ENCODE data around the gene RBBP7. TPM values are rescaled to one million over a fixed set of nuclear protein-coding genes. Genes with fewer than 3 reads are reported as not detected.
A peak's percentile ranks its signal among the peaks of the same experiment; 100 is the strongest.

The RBBP7 gene
- total RNA-seq (2016; rRNA removed; fragmentation: Illumina TruSeq; extraction: Trizol) (145 and 193 TPM in 2 replicates), polyA plus RNA-seq (2011; rRNA removed) (80.1 and 89.5 TPM in 2 replicates), polyA minus RNA-seq (2011; rRNA and poly(A)+ RNA removed; ENCODE audit: low replicate concordance) (67.0 and 365 TPM in 2 replicates), Bru-seq, nascent RNA (percentile 86 among the genes with signal in this experiment), BruChase-seq, experiment 1, labeled RNA remaining after a 6-hour chase (percentile 88 among the genes with signal in this experiment), BruChase-seq, experiment 2, labeled RNA remaining after a 2-hour chase (percentile 87 among the genes with signal in this experiment)
- total RNA-seq (2016; cell fraction: cytosol; rRNA removed; fragmentation: Illumina TruSeq; extraction: Trizol; ENCODE audit: low read depth): 57.4 and 66.6 TPM in 2 replicates
- 156 and 189 TPM in 2 replicates for total RNA-seq (2016; cell fraction: insoluble cytoplasmic fraction; rRNA removed; fragmentation: Illumina TruSeq; extraction: Trizol)
- total RNA-seq (2016; cell fraction: membrane; rRNA removed; fragmentation: Illumina TruSeq; extraction: Trizol): 80.3 and 86.8 TPM in 2 replicates
- total RNA-seq (2016; cell fraction: nucleus; rRNA removed; fragmentation: Illumina TruSeq; extraction: Trizol): 80.6 and 89.8 TPM in 2 replicates
- 53.0 and 73.9 TPM in 2 replicates for polyA plus RNA-seq (2011; cell fraction: cytosol; rRNA removed)
- polyA plus RNA-seq (2011; cell fraction: nucleus; rRNA removed): 52.9 and 88.1 TPM in 2 replicates
- polyA plus RNA-seq (2012): 92.8 and 105 TPM in 2 replicates
- 39.1 and 41.4 TPM in 2 replicates for polyA plus RNA-seq (2016; cell fraction: cytosol; fragmentation: Illumina TruSeq; extraction: Trizol; ENCODE audit: low read depth)
- polyA plus RNA-seq (2016; cell fraction: insoluble cytoplasmic fraction; fragmentation: Illumina TruSeq; extraction: Trizol; ENCODE audit: low read depth): 192 and 194 TPM in 2 replicates
- 60.3 and 64.4 TPM in 2 replicates for polyA plus RNA-seq (2016; cell fraction: membrane; fragmentation: Illumina TruSeq; extraction: Trizol; ENCODE audit: low read depth)
- polyA plus RNA-seq (2016; cell fraction: nucleus; fragmentation: Illumina TruSeq; extraction: Trizol; ENCODE audit: insufficient read depth, low read depth): 149 and 156 TPM in 2 replicates
- 38.9 and 41.2 TPM in 2 replicates for polyA minus RNA-seq (2011; cell fraction: cytosol; rRNA and poly(A)+ RNA removed)
- 47.3 and 54.2 TPM in 2 replicates for polyA minus RNA-seq (2011; cell fraction: nucleus; rRNA and poly(A)+ RNA removed)
- long read RNA-seq, experiment 1, transcript RBBP7-202 (12 exons, 2,036 nt): minor isoform, 26 of 162 reads
- long read RNA-seq, experiment 1, transcript RBBP7-203 (12 exons, 2,333 nt): major isoform, 111 of 162 reads
- long read RNA-seq, experiment 1, partial matches to known transcripts: 8 of 162 reads
- long read RNA-seq, experiment 1, other reads (novel, unspliced or antisense): 14 of 162 reads
- long read RNA-seq, experiment 2, transcript RBBP7-202 (12 exons, 2,036 nt): minor isoform, 26 of 169 reads
- long read RNA-seq, experiment 2, transcript RBBP7-203 (12 exons, 2,333 nt): major isoform, 103 of 169 reads
- long read RNA-seq, experiment 2, partial matches to known transcripts: 19 of 169 reads
- long read RNA-seq, experiment 2, other reads (novel, unspliced or antisense): 18 of 169 reads

DNA sequence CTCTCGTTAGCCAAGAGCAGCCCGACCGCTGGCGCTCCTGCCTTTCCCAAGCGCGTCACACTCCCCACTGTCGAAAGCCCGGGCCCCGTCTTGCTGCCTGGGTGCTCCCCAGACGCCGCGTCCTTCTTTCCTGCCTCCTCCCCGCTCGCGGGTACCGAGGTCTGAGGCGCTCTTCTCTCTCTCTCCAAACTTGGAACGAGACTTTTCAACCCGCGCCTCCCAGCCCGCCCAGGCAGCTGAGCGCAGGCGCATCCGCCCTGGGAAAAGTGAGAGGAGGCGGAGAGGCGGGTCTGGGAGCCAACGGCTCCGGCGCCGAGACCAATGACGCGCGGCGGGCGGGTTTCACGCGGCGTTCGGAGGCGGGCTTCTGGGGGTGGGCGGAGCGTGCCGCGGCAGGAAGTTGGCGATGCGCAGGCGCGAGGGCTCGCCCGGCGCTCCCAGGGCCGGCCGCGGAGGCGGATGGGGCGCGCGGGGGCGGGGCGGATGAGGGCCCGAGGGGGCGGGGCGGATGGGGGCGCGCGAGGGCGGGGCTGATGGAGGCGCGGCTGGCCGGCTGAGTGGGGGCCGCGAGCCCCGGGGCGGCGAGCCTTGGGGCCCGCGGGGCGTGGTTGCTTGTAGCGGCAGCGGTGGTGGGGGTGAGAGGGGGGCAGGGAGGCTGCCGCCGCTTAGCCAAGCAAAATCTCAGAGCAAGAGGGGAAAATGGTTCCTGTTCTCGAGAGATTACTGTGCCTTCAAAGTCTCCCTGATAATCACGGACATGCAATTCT is at the start of gene RBBP7:
Gene RBBP7 (minus strand): TSS at position 268 of the 767 bp plus-strand sequence. CDS start 309 bp downstream, outside the sequence.
- peak; percentile 78 for DNase-seq (ENCODE audit: low spot score)
- Histone ChIP-seq H2AFZ (ENCODE audit: low read length) (peak within 1 kb of the TSS; percentile 63), H3K27ac (ENCODE audit: extremely low read length, insufficient read depth, low read length) (peak within 1 kb of the TSS; percentile 97), H3K79me2 (ENCODE audit: insufficient read depth, low read length) (peaks cover 37% of the 10 kb centered on the region), H3K27me3 (ENCODE audit: control insufficient read depth in 1 of 2, insufficient read depth in 2 of 2, low read length in 2 of 2) (no peaks in the 10 kb centered on the region; a peak in 1 of 5 replicates), H3K4me3 (replicated peaks in 1 of 3; ENCODE audit: insufficient read depth in 1 of 3, low read depth in 2 of 3, low read length in 3 of 3) (peak within 1 kb of the TSS; percentile 70 to 76 (median 72)), H4K20me1 (ENCODE audit: insufficient read depth, low read length) (peaks cover 7% of the 10 kb centered on the region; the same call in 1 of the 2 replicates), H3K9me3 (ENCODE audit: low read length) (no peaks in the 10 kb centered on the region), H3K9ac (ENCODE audit: insufficient read depth, low read depth, low read length) (peak within 1 kb of the TSS; percentile 85), H3K4me1 (ENCODE audit: insufficient read depth, low read length) (peaks cover 33% of the 10 kb centered on the region; the same call in 1 of the 2 replicates), H3K4me2 (ENCODE audit: low read depth, low read length) (peak within 1 kb of the TSS; percentile 80), H3K36me3 (replicated peaks in 1 of 2; ENCODE audit: control insufficient read depth in 1 of 2, insufficient read depth in 2 of 2, low read length in 2 of 2) (0 out of 5 replicates have a peak, but pooled peaks cover 0 to 1% of the 10 kb centered on the region in 2 experiments)
- POLR2A ChIA-PET: interaction anchor here (1.0 to 1.2 kb wide), 2 partner anchors 12 to 99 kb away, joined by 6 to 9 read pairs; no protein-coding TSS in a partner anchor
- FAIRE-seq: no peak
- peak; percentile 82 for ATAC-seq
- in situ Hi-C loops (cut with HindIII; ENCODE audit: extremely low pct_ligation_motif_present, low pct_unique_long_range_greater_than_20kb) (no loop called here), intact Hi-C loops (cut with micrococcal nuclease; ENCODE audit: unreplicated experiment) (loop anchor here (5.0 kb wide), 1 partner anchor 43 kb away; no protein-coding TSS in a partner anchor)
- BruUV-seq (replicated peaks): no TSS peak
- CTCF ChIA-PET (ENCODE audit: low intra/inter-chr PET ratio, low total read pairs): no interaction called here
- WGBS (ENCODE audit: low lambda C conversion rate): 0% methylated on average over 5 of the region's 84 CpGs
- TF ChIP-seq, protein P1, sequence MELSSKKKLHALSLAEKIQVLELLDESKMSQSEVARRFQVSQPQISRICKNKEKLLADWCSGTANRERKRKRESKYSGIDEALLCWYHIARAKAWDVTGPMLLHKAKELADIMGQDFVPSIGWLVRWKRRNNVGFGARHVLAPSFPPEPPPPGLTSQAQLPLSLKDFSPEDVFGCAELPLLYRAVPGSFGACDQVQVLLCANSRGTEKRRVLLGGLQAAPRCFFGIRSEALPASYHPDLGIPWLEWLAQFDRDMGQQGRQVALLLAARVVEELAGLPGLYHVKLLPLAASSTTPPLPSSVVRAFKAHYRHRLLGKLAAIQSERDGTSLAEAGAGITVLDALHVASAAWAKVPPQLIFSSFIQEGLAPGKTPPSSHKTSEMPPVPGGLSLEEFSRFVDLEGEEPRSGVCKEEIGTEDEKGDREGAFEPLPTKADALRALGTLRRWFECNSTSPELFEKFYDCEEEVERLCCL (CRISPR knock-in tag; IDR thresholded peaks at IDR 0.05; ENCODE audit: borderline replicate concordance): no peak
- peak; percentile 76 for TF ChIP-seq RBFOX2 (IDR thresholded peaks at IDR 0.05; ENCODE audit: low read depth, low read length)
- peak; percentile 57 for TF ChIP-seq TAF1 (CRISPR knock-in tag; IDR thresholded peaks at IDR 0.05)
- peak; percentile 29; the same call in 1 of the 2 replicates for TF ChIP-seq GABPA (IDR thresholded peaks at IDR 0.05; ENCODE audit: low read depth, low read length)
- TF ChIP-seq GABPA (CRISPR knock-in tag; IDR thresholded peaks at IDR 0.05; ENCODE audit: low read depth): peak; percentile 20; the same call in 1 of the 2 replicates
- TF ChIP-seq NFYB (CRISPR knock-in tag; IDR thresholded peaks at IDR 0.05): peak; percentile 68
- TF ChIP-seq, protein P2, sequence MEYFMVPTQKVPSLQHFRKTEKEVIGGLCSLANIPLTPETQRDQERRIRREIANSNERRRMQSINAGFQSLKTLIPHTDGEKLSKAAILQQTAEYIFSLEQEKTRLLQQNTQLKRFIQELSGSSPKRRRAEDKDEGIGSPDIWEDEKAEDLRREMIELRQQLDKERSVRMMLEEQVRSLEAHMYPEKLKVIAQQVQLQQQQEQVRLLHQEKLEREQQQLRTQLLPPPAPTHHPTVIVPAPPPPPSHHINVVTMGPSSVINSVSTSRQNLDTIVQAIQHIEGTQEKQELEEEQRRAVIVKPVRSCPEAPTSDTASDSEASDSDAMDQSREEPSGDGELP (IDR thresholded peaks at IDR 0.05; ENCODE audit: borderline replicate concordance, low read depth): 0 out of 2 replicates have a peak, but pooled peaks have one; percentile 10
- TF ChIP-seq ZNF768 (CRISPR knock-in tag; IDR thresholded peaks at IDR 0.05): 0 out of 2 replicates have a peak, but pooled peaks have one; percentile 9
- peak; percentile 47 for TF ChIP-seq NFYC (CRISPR knock-in tag; IDR thresholded peaks at IDR 0.05)
- TF ChIP-seq, protein P3, sequence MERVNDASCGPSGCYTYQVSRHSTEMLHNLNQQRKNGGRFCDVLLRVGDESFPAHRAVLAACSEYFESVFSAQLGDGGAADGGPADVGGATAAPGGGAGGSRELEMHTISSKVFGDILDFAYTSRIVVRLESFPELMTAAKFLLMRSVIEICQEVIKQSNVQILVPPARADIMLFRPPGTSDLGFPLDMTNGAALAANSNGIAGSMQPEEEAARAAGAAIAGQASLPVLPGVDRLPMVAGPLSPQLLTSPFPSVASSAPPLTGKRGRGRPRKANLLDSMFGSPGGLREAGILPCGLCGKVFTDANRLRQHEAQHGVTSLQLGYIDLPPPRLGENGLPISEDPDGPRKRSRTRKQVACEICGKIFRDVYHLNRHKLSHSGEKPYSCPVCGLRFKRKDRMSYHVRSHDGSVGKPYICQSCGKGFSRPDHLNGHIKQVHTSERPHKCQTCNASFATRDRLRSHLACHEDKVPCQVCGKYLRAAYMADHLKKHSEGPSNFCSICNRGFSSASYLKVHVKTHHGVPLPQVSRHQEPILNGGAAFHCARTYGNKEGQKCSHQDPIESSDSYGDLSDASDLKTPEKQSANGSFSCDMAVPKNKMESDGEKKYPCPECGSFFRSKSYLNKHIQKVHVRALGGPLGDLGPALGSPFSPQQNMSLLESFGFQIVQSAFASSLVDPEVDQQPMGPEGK (CRISPR knock-in tag; IDR thresholded peaks at IDR 0.05): peak; percentile 65; the same call in 1 of the 2 replicates
- TF ChIP-seq SIN3A (IDR thresholded peaks at IDR 0.05; ENCODE audit: borderline replicate concordance, low read depth, low read length): peak; percentile 28; the same call in 1 of the 2 replicates
- peak; percentile 58; the same call in 1 of the 2 replicates for TF ChIP-seq ZNF558 (CRISPR knock-in tag; IDR thresholded peaks at IDR 0.05; ENCODE audit: borderline replicate concordance)

Data from HepG2 (cell line).